HEK293 (cell line): Measurements from ENCODE around the gene GPR45.

Experiments used
- CTCF ChIA-PET: fragments of 350-600 bp; formaldehyde crosslinking; extraction: SDS; loops from one replicate; lab custom pipeline; 2021; ENCODE audit warnings: antibody characterized with exemption; lab: Yijun Ruan, JAX
- POLR2A ChIA-PET: fragments of 300-600 bp; formaldehyde crosslinking; extraction: SDS; loops from one replicate; lab custom pipeline; 2020; ENCODE audit warnings: antibody characterized with exemption, inconsistent platforms; lab: Yijun Ruan, JAX
- H3K27ac ChIP-seq: fragments of 200-500 bp; sonication (Bioruptor generic); 2 replicates; pipeline ENCODE4 v1.5.1; 2014; ENCODE audit warnings: low read depth, low read length, control low read depth, inconsistent platforms; ENCODE audit errors: extremely low read depth
- H3K36me3 ChIP-seq, 2 experiments: fragments of 200-500 bp in 1 of 2; sonication (Bioruptor generic) in 1 of 2; 1 replicate in 1 of 2; 2 replicates in 1 of 2; pipeline ENCODE4 v1.5.1; 2014 to 2017; ENCODE audit warnings: inconsistent platforms in 2 of 2, low read length in 2 of 2; ENCODE audit not compliant: control insufficient read depth in 2 of 2, insufficient read depth in 1 of 2
- H3K4me1 ChIP-seq: fragments of 200-500 bp; sonication (Bioruptor generic); 2 replicates; pipeline ENCODE4 v1.5.1; 2014; ENCODE audit warnings: mild to moderate bottlenecking, low read length, inconsistent platforms; ENCODE audit not compliant: control insufficient read depth, insufficient read depth
- H3K4me3 ChIP-seq: 2 replicates; pipeline ENCODE4 v1.5.1; 2011; ENCODE audit warnings: low read depth, mild to moderate bottlenecking, control low read depth, low read length, moderate library complexity
- H3K9me3 ChIP-seq: fragments of 200-500 bp; sonication (Bioruptor generic); 2 replicates; pipeline ENCODE4 v1.5.1; 2014; ENCODE audit warnings: low read depth, low read length, inconsistent platforms; ENCODE audit not compliant: control insufficient read depth, insufficient read depth
- BCL11A ChIP-seq: fragments of 450-650 bp; formaldehyde crosslinking; IDR thresholded peaks from 2 replicates; pipeline ENCODE4 v1.5.1; 2016; ENCODE audit warnings: low read depth, missing biosample characterization, missing genetic modification characterization
- BCL6B ChIP-seq: fragments of 450-650 bp; formaldehyde crosslinking; IDR thresholded peaks from 2 replicates; pipeline ENCODE4 v1.5.1; 2017; ENCODE audit warnings: missing biosample characterization, missing genetic modification characterization
- GLI2 ChIP-seq: fragments of 450-650 bp; formaldehyde crosslinking; IDR thresholded peaks from 2 replicates; pipeline ENCODE4; 2017; ENCODE audit warnings: missing biosample characterization, missing genetic modification characterization, low read depth, borderline replicate concordance
- GLIS1 ChIP-seq: fragments of 450-650 bp; formaldehyde crosslinking; IDR thresholded peaks from 2 replicates; pipeline ENCODE4 v1.5.1; 2016; ENCODE audit warnings: missing biosample characterization, missing genetic modification characterization
- KLF17 ChIP-seq: fragments of 450-650 bp; formaldehyde crosslinking; IDR thresholded peaks from 2 replicates; pipeline ENCODE4 v1.5.1; 2016; ENCODE audit warnings: missing biosample characterization, missing genetic modification characterization
- OSR2 ChIP-seq: fragments of 450-650 bp; formaldehyde crosslinking; IDR thresholded peaks from 2 replicates; pipeline ENCODE4 v1.5.1; 2016; ENCODE audit warnings: missing biosample characterization, missing genetic modification characterization
- TRIM28 ChIP-seq: IDR thresholded peaks from 2 replicates; pipeline ENCODE4 v1.6.1; 2011; ENCODE audit warnings: low read length, control low read depth, borderline replicate concordance
- YY1 ChIP-seq: fragments of 450-650 bp; formaldehyde crosslinking; IDR thresholded peaks from 2 replicates; pipeline ENCODE4 v1.5.1; 2018; ENCODE audit warnings: missing biosample characterization, missing genetic modification characterization
- ZBTB17 ChIP-seq: fragments of 450-650 bp; formaldehyde crosslinking; IDR thresholded peaks from 2 replicates; pipeline ENCODE4 v1.5.1; 2016; ENCODE audit warnings: missing biosample characterization, missing genetic modification characterization
- ZNF248 ChIP-seq: fragments of 450-650 bp; formaldehyde crosslinking; IDR thresholded peaks from 2 replicates; pipeline ENCODE4 v1.5.1; 2017; ENCODE audit warnings: missing biosample characterization, missing genetic modification characterization
- ZNF416 ChIP-seq: fragments of 450-650 bp; formaldehyde crosslinking; IDR thresholded peaks from 2 replicates; pipeline ENCODE4 v1.5.1; 2016; ENCODE audit warnings: missing biosample characterization, missing genetic modification characterization
- ZNF518A ChIP-seq: fragments of 450-650 bp; formaldehyde crosslinking; conservative IDR thresholded peaks from 2 replicates; pipeline ENCODE4 v1.5.1; 2016; ENCODE audit warnings: low read depth, missing biosample characterization, missing genetic modification characterization
- ZNF561 ChIP-seq: fragments of 450-650 bp; IDR thresholded peaks from 2 replicates; pipeline ENCODE4 v1.5.1; 2018; ENCODE audit warnings: missing biosample characterization, missing genetic modification characterization, borderline replicate concordance
- ZNF629 ChIP-seq: fragments of 450-650 bp; formaldehyde crosslinking; IDR thresholded peaks from 2 replicates; pipeline ENCODE4 v1.5.1; 2017; ENCODE audit warnings: missing biosample characterization, missing genetic modification characterization
- ZNF677 ChIP-seq: fragments of 450-650 bp; IDR thresholded peaks from 2 replicates; pipeline ENCODE4 v1.5.0; 2018; ENCODE audit warnings: missing biosample characterization, mild to moderate bottlenecking, missing genetic modification characterization, moderate library complexity
- ZNF707 ChIP-seq: fragments of 450-650 bp; formaldehyde crosslinking; IDR thresholded peaks from 2 replicates; pipeline ENCODE4 v1.5.1; 2016; ENCODE audit warnings: missing biosample characterization, missing genetic modification characterization
- ZNF830 ChIP-seq: fragments of 450-650 bp; IDR thresholded peaks from 2 replicates; pipeline ENCODE4 v1.5.0; 2018; ENCODE audit warnings: missing biosample characterization, missing genetic modification characterization, low read depth, mild to moderate bottlenecking, moderate library complexity
- ZSCAN30 ChIP-seq: fragments of 450-650 bp; IDR thresholded peaks from 2 replicates; pipeline ENCODE4 v1.5.1; 2018; ENCODE audit warnings: missing biosample characterization, mild to moderate bottlenecking, missing genetic modification characterization, moderate library complexity
- TF ChIP-seq, protein P1 (sequence below): fragments of 450-650 bp; formaldehyde crosslinking; IDR thresholded peaks from 2 replicates; pipeline ENCODE4 v1.5.1; 2016; ENCODE audit warnings: missing biosample characterization, missing genetic modification characterization
- TF ChIP-seq, protein P2 (sequence below): fragments of 450-650 bp; formaldehyde crosslinking; IDR thresholded peaks from 2 replicates; pipeline ENCODE4 v1.5.1; 2016; ENCODE audit warnings: missing biosample characterization, missing genetic modification characterization

GPR45 gene

DNA sequence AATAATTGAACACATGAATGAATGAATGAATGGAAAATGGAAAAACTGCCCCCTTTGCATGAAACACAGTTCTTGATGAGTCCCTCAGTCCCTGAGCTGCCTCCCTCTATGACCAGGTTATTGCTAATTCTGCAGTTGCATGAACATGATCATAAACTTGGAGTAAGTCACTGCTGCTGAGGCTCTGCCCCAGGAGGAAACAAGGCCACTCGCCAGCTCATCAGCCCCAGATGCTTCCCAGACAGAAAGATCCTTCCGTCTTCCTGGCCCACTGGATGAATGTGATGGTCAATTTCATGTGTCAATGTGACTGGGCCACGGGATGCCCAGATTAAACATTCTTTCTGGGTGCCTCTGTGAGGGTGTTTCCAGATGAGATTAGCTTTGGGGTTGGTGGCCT is 16.4 kb downstream of the GPR45 start:
- peaks cover 0 to 3% of the 10 kb centered on the region in 2 experiments; a peak in 1 of 3 replicates for H3K36me3 ChIP-seq
- ChIA-PET CTCF (interaction anchor here (0.6 to 2.1 kb wide), 5 partner anchors 14 to 143 kb away, joined by 3 to 11 read pairs (median 5); partner anchors contain the start of gene GPR45), POLR2A (no interaction called here)
- no peak overlapping the region for H3K4me3 ChIP-seq
- no peak overlapping the region for H3K27ac ChIP-seq
- no peaks in the 10 kb centered on the region for H3K4me1 ChIP-seq
- TF ChIP-seq BCL11A (tag by site-specific recombination) (no peak), ZNF707 (tag by site-specific recombination) (no peak), ZNF629 (no peak), ZNF677 (tag by site-specific recombination) (no peak), TRIM28 (no peak), GLIS1 (tag by site-specific recombination) (no peak), GLI2 (tag by site-specific recombination) (no peak), OSR2 (tag by site-specific recombination) (no peak), ZNF561 (tag by site-specific recombination) (no peak), ZNF830 (tag by site-specific recombination) (no peak), YY1 (tag by site-specific recombination) (no peak), ZNF416 (tag by site-specific recombination) (no peak)
- TF ChIP-seq, protein P1, sequence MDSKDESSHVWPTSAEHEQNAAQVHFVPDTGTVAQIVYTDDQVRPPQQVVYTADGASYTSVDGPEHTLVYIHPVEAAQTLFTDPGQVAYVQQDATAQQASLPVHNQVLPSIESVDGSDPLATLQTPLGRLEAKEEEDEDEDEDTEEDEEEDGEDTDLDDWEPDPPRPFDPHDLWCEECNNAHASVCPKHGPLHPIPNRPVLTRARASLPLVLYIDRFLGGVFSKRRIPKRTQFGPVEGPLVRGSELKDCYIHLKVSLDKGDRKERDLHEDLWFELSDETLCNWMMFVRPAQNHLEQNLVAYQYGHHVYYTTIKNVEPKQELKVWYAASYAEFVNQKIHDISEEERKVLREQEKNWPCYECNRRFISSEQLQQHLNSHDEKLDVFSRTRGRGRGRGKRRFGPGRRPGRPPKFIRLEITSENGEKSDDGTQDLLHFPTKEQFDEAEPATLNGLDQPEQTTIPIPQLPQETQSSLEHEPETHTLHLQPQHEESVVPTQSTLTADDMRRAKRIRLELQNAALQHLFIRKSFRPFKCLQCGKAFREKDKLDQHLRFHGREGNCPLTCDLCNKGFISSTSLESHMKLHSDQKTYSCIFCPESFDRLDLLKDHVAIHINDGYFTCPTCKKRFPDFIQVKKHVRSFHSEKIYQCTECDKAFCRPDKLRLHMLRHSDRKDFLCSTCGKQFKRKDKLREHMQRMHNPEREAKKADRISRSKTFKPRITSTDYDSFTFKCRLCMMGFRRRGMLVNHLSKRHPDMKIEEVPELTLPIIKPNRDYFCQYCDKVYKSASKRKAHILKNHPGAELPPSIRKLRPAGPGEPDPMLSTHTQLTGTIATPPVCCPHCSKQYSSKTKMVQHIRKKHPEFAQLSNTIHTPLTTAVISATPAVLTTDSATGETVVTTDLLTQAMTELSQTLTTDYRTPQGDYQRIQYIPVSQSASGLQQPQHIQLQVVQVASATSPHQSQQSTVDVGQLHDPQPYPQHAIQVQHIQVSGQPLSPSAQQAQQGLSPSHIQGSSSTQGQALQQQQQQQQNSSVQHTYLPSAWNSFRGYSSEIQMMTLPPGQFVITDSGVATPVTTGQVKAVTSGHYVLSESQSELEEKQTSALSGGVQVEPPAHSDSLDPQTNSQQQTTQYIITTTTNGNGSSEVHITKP (tag by site-specific recombination), result no peak
- H3K9me3 ChIP-seq, result no peaks in the 10 kb centered on the region

- no peaks in the 10 kb centered on the region for H3K4me1 ChIP-seq
- H3K27ac ChIP-seq, result no peak overlapping the region
- no peak overlapping the region for H3K4me3 ChIP-seq
- POLR2A ChIA-PET, result no interaction called here
- no peaks in the 10 kb centered on the region for H3K9me3 ChIP-seq
- H3K36me3 ChIP-seq, result peaks cover 0 to 3% of the 10 kb centered on the region in 2 experiments; a peak in 1 of 3 replicates
- CTCF ChIA-PET, result interaction anchor here (0.7 to 2.1 kb wide), 4 partner anchors 15 to 29 kb away, joined by 3 to 11 read pairs (median 5); partner anchors contain the start of gene GPR45
- TF ChIP-seq KLF17 (no peak), BCL6B (tag by site-specific recombination) (no peak), ZNF518A (tag by site-specific recombination) (no peak), ZSCAN30 (tag by site-specific recombination) (no peak), ZNF248 (tag by site-specific recombination) (no peak), ZBTB17 (tag by site-specific recombination) (no peak)
- TF ChIP-seq, protein P2, sequence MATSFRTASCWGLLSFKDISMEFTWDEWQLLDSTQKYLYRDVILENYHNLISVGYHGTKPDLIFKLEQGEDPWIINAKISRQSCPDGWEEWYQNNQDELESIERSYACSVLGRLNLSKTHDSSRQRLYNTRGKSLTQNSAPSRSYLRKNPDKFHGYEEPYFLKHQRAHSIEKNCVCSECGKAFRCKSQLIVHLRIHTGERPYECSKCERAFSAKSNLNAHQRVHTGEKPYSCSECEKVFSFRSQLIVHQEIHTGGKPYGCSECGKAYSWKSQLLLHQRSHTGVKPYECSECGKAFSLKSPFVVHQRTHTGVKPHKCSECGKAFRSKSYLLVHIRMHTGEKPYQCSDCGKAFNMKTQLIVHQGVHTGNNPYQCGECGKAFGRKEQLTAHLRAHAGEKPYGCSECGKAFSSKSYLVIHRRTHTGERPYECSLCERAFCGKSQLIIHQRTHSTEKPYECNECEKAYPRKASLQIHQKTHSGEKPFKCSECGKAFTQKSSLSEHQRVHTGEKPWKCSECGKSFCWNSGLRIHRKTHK, result no peak
Measured at GRCh38 chr2:105258835-105259350, 17.4 kb downstream of the GPR45 start.
